ENCODE data around the gene PPIL1. TPM values are rescaled to one million over a fixed set of nuclear protein-coding genes. Genes with fewer than 3 reads are reported as not detected.

The PPIL1 gene
- total and polyA plus RNA-seq, 10 of the 15 experiments (the other 5 are each of a cell fraction or from before 2014, with no cell fraction given) = 39.5 to 95.8 (median 70.5) TPM

DNA sequence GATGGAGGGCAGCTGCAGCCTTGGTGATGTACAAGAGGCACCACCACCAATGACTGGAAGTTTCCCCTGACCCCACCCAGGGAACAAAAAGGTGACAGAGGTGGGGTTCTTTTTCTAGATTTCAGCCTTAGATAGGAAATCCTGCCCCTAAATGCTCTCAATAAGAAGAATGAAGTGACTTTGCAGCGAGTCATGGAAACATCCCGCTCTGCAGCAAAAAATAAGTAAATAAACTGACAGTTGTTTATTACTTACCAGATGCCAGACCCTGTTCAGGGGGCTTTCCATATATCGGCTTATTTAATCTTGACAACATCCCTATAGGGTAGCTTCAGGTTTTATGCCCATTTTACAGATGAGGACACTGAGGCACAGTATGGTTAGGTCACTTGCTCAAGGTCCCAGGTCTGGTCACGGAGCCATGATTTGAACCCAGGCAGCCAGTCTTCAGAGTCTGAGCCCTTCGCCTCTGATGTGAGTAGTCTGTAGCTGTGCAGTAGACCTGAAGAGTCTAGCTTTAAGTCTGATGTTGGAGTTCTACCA, 30.3 kb upstream of the PPIL1 start:
- ChIA-PET CTCF (interaction anchor here (1.4 to 2.3 kb wide), 3 partner anchors 20 to 114 kb away, joined by 4 to 8 read pairs (median 5); no protein-coding TSS in a partner anchor), POLR2A (no interaction called here), RAD21 (ENCODE audit: unreplicated experiment) (no interaction called here), SMC1A (ENCODE audit: uncharacterized antibody, unreplicated experiment) (interaction anchor here (1.1 to 1.5 kb wide), 2 partner anchors 9 to 33 kb away, joined by 3 to 4 read pairs; no protein-coding TSS in a partner anchor)
- BruUV-seq (replicated peaks) = no TSS peak
- Histone ChIP-seq H3K9ac (ENCODE audit: control insufficient read depth, insufficient read depth, low read length) (no peak overlapping the region), H3K9me3 (replicated peaks; ENCODE audit: control insufficient read depth, insufficient read depth, low read length) (no peaks in the 10 kb centered on the region), H3K36me3 (ENCODE audit: control insufficient read depth in 2 of 2, insufficient read depth in 2 of 2, low read length in 1 of 2) (peaks cover 3 to 9% of the 10 kb centered on the region in 2 experiments; a peak in 3 of 4 replicates), H3K27me3 (replicated peaks in 1 of 2; ENCODE audit: control insufficient read depth in 2 of 2, insufficient read depth in 2 of 2, low read length in 1 of 2) (no peaks in the 10 kb centered on the region), H3K79me2 (ENCODE audit: control insufficient read depth, insufficient read depth, low read length) (no peaks in the 10 kb centered on the region), H2AFZ (ENCODE audit: control insufficient read depth, low read depth, low read length) (no peak overlapping the region), H4K20me1 (ENCODE audit: control insufficient read depth, insufficient read depth) (no peaks in the 10 kb centered on the region), H3K4me2 (ENCODE audit: control insufficient read depth, insufficient read depth) (no peak overlapping the region), H3K4me1 (ENCODE audit: control insufficient read depth, insufficient read depth, low read length) (no peaks in the 10 kb centered on the region), H3K4me3 (no peak overlapping the region), H3K27ac (ENCODE audit: control insufficient read depth, insufficient read depth) (no peak overlapping the region)
- DNase-seq (ENCODE audit: low read depth, low spot score) = no peak
- in situ Hi-C loops (cut with MboI) = no loop called here
- intact Hi-C loops (cut with micrococcal nuclease; ENCODE audit: unreplicated experiment) = no loop called here
- no peak for FAIRE-seq
- 99% methylated on average over 5 of the region's 5 CpGs for WGBS (ENCODE audit: insufficient coverage, insufficient replicate concordance, low lambda C conversion rate, missing lambda C conversion rate)
- ATAC-seq = no peak
- no peak for TF ChIP-seq ETV6 (conservative IDR thresholded peaks at IDR 0.05 in 1 of 2, IDR thresholded peaks at IDR 0.05 in 1 of 2; ENCODE audit: borderline replicate concordance in 1 of 2, low read depth in 1 of 2)
- TF ChIP-seq, protein P1, sequence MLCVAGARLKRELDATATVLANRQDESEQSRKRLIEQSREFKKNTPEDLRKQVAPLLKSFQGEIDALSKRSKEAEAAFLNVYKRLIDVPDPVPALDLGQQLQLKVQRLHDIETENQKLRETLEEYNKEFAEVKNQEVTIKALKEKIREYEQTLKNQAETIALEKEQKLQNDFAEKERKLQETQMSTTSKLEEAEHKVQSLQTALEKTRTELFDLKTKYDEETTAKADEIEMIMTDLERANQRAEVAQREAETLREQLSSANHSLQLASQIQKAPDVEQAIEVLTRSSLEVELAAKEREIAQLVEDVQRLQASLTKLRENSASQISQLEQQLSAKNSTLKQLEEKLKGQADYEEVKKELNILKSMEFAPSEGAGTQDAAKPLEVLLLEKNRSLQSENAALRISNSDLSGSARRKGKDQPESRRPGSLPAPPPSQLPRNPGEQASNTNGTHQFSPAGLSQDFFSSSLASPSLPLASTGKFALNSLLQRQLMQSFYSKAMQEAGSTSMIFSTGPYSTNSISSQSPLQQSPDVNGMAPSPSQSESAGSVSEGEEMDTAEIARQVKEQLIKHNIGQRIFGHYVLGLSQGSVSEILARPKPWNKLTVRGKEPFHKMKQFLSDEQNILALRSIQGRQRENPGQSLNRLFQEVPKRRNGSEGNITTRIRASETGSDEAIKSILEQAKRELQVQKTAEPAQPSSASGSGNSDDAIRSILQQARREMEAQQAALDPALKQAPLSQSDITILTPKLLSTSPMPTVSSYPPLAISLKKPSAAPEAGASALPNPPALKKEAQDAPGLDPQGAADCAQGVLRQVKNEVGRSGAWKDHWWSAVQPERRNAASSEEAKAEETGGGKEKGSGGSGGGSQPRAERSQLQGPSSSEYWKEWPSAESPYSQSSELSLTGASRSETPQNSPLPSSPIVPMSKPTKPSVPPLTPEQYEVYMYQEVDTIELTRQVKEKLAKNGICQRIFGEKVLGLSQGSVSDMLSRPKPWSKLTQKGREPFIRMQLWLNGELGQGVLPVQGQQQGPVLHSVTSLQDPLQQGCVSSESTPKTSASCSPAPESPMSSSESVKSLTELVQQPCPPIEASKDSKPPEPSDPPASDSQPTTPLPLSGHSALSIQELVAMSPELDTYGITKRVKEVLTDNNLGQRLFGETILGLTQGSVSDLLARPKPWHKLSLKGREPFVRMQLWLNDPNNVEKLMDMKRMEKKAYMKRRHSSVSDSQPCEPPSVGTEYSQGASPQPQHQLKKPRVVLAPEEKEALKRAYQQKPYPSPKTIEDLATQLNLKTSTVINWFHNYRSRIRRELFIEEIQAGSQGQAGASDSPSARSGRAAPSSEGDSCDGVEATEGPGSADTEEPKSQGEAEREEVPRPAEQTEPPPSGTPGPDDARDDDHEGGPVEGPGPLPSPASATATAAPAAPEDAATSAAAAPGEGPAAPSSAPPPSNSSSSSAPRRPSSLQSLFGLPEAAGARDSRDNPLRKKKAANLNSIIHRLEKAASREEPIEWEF (IDR thresholded peaks at IDR 0.05; ENCODE audit: insufficient replicate concordance, low read depth, low read length) = no peak
- TF ChIP-seq SIX5 (IDR thresholded peaks at IDR 0.05; ENCODE audit: low read depth, low read length, severe bottlenecking) = no peak
- no peak for TF ChIP-seq HDGF (IDR thresholded peaks at IDR 0.05)
- TF ChIP-seq, protein P2, sequence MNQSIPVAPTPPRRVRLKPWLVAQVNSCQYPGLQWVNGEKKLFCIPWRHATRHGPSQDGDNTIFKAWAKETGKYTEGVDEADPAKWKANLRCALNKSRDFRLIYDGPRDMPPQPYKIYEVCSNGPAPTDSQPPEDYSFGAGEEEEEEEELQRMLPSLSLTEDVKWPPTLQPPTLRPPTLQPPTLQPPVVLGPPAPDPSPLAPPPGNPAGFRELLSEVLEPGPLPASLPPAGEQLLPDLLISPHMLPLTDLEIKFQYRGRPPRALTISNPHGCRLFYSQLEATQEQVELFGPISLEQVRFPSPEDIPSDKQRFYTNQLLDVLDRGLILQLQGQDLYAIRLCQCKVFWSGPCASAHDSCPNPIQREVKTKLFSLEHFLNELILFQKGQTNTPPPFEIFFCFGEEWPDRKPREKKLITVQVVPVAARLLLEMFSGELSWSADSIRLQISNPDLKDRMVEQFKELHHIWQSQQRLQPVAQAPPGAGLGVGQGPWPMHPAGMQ (IDR thresholded peaks at IDR 0.05; ENCODE audit: borderline replicate concordance) = no peak
- no peak for TF ChIP-seq ZSCAN29 (IDR thresholded peaks at IDR 0.05)
- no peak for TF ChIP-seq SPI1 (IDR thresholded peaks at IDR 0.05; ENCODE audit: borderline replicate concordance, insufficient read depth, low read depth, low read length)
- no peak for TF ChIP-seq BACH1 (IDR thresholded peaks at IDR 0.05; ENCODE audit: borderline replicate concordance)
- TF ChIP-seq, protein P3, sequence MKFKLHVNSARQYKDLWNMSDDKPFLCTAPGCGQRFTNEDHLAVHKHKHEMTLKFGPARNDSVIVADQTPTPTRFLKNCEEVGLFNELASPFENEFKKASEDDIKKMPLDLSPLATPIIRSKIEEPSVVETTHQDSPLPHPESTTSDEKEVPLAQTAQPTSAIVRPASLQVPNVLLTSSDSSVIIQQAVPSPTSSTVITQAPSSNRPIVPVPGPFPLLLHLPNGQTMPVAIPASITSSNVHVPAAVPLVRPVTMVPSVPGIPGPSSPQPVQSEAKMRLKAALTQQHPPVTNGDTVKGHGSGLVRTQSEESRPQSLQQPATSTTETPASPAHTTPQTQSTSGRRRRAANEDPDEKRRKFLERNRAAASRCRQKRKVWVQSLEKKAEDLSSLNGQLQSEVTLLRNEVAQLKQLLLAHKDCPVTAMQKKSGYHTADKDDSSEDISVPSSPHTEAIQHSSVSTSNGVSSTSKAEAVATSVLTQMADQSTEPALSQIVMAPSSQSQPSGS (IDR thresholded peaks at IDR 0.05; ENCODE audit: low read length) = no peak
- TF ChIP-seq MXI1 (IDR thresholded peaks at IDR 0.05; ENCODE audit: low read depth, low read length) = no peak
- TF ChIP-seq TBL1XR1 (IDR thresholded peaks at IDR 0.05; ENCODE audit: low read depth, low read length) = no peak
- no peak for TF ChIP-seq RUNX3 (IDR thresholded peaks at IDR 0.05; ENCODE audit: low read length)
- TF ChIP-seq JUND (IDR thresholded peaks at IDR 0.05; ENCODE audit: low read depth, low read length) = no peak
- no peak for TF ChIP-seq MYC (IDR thresholded peaks at IDR 0.05; ENCODE audit: insufficient read depth, insufficient read length, insufficient replicate concordance, low read length, severe bottlenecking)
- TF ChIP-seq ZNF217 (IDR thresholded peaks at IDR 0.05) = no peak
- no peak for TF ChIP-seq EGR1 (IDR thresholded peaks at IDR 0.05; ENCODE audit: borderline replicate concordance in 1 of 2, low read depth in 2 of 2, low read length in 2 of 2)
- TF ChIP-seq HDAC6 (IDR thresholded peaks at IDR 0.05; ENCODE audit: unreplicated experiment) = no peak

All from GM12878 (cell line).